ENCODE measurements around the gene SLC19A1.

DNA sequence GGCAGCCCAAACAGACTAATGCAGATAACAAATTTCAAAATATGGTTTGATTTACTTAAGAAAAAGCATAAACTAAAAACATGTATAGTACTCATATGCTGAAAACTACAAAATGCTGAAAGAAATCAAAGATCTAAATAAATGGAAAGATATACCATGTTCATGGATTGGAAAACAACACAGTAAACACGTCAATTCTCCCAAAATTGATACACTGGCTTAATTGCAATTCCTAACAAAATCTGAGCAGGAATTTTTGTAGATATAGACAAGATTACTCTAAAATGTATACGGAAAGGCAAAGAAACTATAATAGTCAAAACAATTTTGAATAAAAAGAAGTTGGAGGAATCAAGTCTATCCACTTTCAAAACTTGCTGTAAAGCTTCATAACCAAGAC, 21.0 kb downstream of the SLC19A1 start:
- no peak for TF ChIP-seq CTCF (IDR thresholded peaks at IDR 0.05)
- TF ChIP-seq POLR2A (IDR thresholded peaks at IDR 0.05), result no peak

All from right lobe of liver (tissue), 4 donors.